H1 (cell line): Measurements from ENCODE around the gene PHACTR2.
"Not testable (repeated sequence)": the region's sequence is repeated elsewhere in the genome, so short reads cannot be mapped to it uniquely, and the experiment has no call there.

Source experiments
- JUND ChIP-seq: IDR thresholded peaks from 2 replicates; pipeline ENCODE4 v1.6.1; 2011; ENCODE audit warnings: mild to moderate bottlenecking, improper control_type of control experiment, low read length
- YY1 ChIP-seq: IDR thresholded peaks from 2 replicates; pipeline ENCODE4 v1.6.1; 2011; ENCODE audit warnings: low read depth, mild to moderate bottlenecking, low read length

- TF ChIP-seq YY1, JUND: not testable (repeated sequence)
Measured at GRCh38 chr6:143874503-143874902, 196.7 kb downstream of the PHACTR2 start.
